GM23248 (cell line): ENCODE data around the gene GSE1.

Source experiments
- EZH2 ChIP-seq: fragments of 200-600 bp; sonication (generic); IDR thresholded peaks from 2 replicates; pipeline ENCODE4 v1.6.1; 2018; ENCODE audit warnings: antibody characterized with exemption, mild to moderate bottlenecking; ENCODE audit not compliant: insufficient read depth, poor library complexity, severe bottlenecking
- EZH2phosphoT487 ChIP-seq: fragments of 200-600 bp; sonication (generic); IDR thresholded peaks from 2 replicates; pipeline ENCODE4 v1.6.1; 2018; ENCODE audit warnings: antibody characterized with exemption, moderate library complexity, mild to moderate bottlenecking, low read depth; ENCODE audit not compliant: insufficient read depth

- no peak for TF ChIP-seq EZH2phosphoT487
- no peak for TF ChIP-seq EZH2
These were observed 47.8 kb upstream of the GSE1 start for GRCh38 chr16:85565340-85565739.
